GM21390 (cell line): ENCODE results near the gene MBD6.

Experiments used
- ATAC-seq: cut with Tn5 transposase; IDR thresholded peaks from one replicate; pipeline ENCODE4 v1.9.1; 2021; ENCODE audit not compliant: unreplicated experiment

MBD6 gene

GRCh38 chr12:57527184-57527583 lies 4.6 kb downstream of the MBD6 start:
- ATAC-seq = no peak

DNA sequence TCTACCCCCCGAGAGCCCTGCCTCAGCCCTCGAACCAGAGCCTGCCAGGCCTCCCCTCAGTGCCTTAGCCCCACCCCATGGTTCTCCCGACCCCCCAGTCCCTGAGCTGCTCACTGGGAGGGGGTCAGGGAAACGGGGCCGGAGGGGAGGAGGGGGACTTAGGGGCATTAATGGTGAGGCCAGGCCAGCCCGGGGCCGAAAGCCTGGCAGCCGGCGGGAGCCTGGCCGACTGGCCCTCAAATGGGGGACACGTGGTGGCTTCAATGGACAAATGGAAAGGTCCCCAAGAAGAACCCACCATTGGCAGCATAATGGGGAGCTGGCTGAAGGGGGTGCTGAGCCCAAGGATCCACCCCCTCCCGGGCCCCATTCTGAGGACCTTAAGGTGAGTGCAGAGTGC lies 5.6 kb downstream of the MBD6 start:
- no peak for ATAC-seq

DNA sequence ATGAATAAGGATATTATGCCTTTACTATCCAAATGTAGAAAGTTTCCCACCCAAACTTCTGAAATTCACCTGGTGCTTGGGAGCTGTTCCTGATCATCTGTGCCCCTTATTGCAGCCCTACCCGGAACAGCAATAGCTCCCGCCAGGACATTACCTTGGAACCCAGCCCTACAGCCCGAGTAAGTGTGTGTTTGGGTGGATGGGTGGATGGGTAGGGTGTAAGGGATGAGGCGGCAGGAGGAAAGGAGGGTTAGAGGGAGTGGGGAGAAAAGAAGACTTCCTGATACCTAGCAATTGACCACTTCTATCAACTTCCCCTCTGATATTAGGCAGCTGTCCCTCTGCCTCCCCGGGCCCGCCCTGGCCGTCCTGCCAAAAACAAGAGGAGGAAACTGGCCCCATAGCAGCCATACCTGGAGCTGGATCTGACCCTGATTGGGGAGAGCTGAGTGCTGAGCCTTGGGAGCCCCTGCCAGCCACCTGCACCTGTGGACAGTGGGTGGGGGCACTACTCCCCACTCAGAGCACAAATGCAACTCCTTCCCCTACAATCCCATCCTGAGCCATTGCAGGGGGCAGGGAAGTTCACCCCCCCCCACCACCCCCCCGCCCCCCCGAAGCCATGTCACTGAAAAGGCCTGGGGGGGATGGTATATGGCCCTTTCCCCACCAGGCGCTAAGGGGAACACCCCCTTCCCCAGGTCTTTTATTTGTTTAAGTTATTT lies 6.4 kb downstream of the MBD6 start:
- no peak for ATAC-seq

GRCh38 chr12:57529831-57530230 lies 7.2 kb downstream of the MBD6 start:
- no peak for ATAC-seq

DNA sequence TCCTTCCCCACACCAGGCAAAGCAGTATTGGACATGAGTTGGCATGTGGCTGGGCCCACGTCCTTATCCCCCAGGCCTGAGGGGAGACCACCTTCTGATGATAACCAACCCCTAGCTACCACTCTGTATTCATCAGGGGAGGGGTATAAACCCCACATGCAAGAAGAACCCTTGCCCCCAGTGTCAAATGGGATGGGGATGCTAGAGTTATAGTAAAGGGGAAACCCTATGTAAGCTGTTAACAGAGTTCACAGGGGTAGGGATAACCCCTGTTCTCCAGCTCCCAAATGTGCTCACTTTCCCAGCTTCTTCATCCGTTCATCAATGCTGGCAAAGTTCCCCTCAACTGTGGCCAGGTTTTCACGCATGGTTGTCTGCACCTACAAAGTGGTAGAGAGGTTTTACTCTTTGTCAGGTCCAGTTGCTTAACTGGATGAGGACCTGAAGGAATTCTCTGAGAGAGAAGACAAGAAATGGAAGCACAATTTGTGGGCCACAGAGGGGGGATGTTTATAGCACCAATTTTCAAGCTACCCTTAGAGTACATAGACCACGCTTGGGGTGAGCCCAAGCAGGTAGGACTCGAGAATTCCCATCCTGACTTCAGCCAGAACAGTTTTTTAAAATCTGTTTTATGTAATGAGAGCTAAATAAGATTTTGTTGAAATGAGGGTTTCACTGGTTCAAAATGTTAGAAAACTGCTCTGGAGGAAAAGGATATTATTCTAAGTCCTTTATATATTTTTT lies 7.9 kb downstream of the MBD6 start:
- no peak for ATAC-seq

GRCh38 chr12:57531836-57532235 lies 9.2 kb downstream of the MBD6 start:
- no peak for ATAC-seq

GRCh38 chr12:57533108-57533507 lies 10.5 kb downstream of the MBD6 start:
- no peak for ATAC-seq

- no peak for ATAC-seq
Observed at GRCh38 chr12:57534250-57534649, 11.6 kb downstream of the MBD6 start.

DNA sequence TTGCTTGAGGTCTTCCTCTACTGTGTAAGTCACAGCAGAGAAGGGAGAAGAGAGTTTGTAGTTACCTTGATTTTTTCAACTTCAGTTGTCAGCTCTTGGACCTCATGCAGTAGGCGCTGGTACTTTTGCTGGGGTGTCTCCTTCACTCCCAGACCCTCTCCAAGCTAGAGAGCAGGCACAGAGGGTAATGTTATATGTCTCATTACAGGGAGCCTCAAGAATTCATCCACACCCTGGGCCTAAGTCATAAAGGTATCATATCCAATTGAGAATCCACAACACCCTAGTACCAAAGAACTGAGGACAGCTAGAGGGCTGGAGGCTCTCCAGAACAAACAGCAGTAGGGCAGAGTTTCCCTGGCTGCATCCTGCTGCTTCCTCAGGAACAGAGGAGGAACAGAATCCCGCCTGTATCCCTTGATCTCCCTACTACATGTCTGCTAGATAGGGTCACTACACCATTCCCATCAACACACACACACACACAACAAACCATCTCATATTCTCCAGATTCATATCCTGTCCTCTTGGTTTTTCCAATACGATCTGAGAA lies 12.4 kb downstream of the MBD6 start:
- ATAC-seq = no peak

DNA sequence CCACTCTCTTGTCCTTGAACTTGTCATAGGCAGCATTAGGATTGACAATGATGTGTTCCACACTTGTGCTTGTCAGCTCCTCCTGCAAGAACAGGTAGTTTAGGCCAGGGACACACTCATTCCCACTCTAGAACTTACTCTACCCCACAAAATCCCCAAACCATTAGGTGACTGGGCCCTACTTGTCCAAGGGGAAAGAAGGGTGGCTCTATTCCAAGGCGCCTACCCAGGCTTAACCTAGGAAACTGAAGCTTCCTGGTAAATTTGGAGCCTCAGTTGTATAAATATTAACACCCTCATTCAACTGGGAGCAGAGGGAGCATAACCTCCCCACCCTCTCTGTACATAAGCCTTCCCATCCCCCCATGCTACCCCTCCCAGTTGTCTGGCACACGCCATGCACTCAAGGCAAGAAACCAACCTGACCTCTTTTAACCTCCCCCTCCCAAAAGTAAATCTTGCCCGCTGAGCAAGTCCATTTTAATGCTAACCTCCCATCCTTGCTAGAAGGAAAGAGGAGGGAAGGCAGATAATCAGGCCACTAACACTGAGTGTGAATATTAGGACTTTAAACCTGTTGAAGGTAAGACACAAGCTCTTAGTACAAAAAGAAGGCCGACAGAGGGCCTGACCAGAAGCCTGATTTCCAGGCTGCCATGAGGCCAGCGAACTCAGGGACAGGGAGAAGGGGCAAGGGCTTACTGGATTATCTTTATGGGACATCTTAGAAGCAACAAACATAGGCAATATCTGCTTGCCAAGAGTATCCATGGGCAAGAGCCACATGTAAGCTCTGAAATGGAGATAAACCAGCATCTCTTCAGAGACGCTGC lies 13.4 kb downstream of the MBD6 start:
- ATAC-seq = no peak

- ATAC-seq = no peak
Observed at GRCh38 chr12:57536597-57536942, 13.9 kb downstream of the MBD6 start.

GRCh38 chr12:57539134-57539768 lies 16.6 kb downstream of the MBD6 start:
- no peak for ATAC-seq

DNA sequence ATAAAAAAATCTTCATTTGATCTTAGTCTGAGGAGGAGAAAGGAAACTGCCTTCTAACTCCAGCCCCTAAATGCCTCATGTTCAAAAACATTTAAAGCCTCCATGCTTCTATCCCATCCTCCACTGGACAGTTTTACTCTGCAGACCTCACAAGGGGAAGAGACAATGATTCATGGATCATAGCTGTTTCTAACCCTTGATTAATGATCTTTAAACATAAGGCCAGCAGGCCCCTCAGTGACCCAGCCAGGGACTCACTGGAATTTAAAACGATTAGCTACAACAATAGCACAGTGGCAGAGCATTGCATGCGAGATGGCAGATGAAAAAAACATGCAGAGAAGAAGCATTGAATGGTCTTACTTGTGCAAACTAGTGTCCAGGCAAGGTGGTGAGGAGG lies 18.4 kb downstream of the MBD6 start:
- ATAC-seq = no peak

GRCh38 chr12:57541717-57542116 lies 19.1 kb downstream of the MBD6 start:
- ATAC-seq = no peak

DNA sequence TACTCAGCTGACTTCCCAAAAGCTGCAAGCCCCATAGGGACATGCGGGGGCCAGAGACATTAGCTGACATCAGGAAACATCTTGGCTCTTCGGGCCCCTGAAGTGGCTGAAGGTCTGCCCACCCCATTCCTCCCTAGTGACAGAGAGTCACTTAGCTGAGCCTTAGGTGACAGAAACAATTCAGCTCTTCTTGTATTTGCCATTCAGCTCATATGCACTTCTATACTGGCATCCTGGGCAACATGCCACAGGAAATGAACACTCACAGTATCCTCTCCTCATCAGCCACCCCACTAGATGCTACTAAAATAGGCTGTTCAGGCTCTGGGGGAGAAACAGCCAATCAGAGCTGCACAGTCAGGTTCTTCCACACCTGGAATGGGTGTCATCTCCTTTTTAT lies 21.0 kb downstream of the MBD6 start:
- ATAC-seq = no peak

DNA sequence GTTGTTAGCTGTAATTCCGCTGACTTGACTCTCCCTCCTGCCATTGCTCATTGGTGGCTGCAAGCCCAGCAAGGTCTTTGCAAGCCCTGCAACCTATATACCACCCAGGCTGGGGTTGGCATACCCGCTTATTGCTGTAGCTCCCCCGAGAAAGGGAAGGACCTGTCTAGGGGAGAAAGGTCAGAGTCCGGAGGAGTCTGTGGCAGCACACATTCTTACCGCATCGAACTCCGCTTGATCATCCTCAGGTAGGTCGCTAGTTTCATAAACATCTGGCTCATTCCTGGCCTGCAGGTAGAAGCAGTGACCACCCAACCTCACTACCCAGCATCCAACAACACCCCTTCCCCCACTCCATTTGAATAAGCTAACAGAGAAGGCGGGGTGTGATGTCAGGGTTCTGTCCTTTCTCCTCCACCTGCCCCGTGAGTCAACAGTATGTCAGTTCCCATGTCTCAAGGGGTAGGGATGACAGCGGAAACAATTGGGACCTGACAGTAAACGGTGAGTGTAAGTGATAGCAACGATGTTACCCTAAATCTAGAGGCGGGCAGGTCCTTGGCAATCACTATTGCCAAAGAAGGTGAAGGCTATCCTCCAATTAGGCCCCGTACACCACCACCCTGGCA lies 23.3 kb downstream of the MBD6 start:
- ATAC-seq = no peak

DNA sequence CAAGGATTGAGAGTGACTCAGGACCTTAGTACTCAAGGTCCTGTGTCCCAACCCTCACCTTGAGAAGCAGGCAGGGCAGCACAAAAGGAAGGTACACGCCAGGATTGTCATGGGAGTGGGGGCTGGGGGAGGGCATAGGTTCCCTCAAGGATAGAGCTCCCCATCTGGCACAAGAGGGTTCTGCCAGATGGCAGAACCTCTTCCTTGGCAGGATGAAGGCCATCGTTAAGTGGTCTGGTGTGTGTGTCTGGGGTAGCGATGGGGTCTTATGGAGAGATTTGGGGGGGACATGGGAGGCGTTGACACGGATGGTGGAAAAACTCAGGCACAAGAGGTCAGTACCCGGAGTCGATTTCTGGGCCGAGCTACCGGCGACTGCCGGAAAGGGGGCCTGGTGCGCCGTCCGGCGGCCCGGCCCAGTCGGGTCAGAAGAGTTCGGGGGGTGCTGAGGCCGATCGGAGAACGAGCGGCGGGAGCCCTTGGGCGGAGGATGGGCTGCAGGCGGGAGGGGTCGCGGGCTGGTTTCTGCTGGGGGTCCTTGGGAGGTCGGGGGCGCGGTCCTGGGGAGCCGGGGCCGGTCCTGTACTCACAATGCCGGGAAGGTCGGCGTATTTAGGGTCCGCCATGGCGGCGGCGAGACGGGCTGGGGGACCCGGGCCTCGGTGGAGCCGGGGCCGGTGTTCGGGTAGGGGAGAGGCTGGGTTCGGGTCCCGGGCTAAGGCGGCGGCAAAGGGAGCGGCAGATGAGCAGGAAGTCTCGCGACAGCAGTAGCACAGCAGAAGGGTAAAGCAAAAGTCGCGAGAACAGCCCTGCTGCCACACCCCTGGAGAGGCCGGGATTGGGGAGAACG lies 24.0 kb downstream of the MBD6 start, which contains the start of gene DCTN2:
DCTN2 (minus strand) TSS at position 755 of the 850 bp plus-strand sequence; CDS start at position 626, 129 bp downstream.
- peak; percentile 98 for ATAC-seq

DNA sequence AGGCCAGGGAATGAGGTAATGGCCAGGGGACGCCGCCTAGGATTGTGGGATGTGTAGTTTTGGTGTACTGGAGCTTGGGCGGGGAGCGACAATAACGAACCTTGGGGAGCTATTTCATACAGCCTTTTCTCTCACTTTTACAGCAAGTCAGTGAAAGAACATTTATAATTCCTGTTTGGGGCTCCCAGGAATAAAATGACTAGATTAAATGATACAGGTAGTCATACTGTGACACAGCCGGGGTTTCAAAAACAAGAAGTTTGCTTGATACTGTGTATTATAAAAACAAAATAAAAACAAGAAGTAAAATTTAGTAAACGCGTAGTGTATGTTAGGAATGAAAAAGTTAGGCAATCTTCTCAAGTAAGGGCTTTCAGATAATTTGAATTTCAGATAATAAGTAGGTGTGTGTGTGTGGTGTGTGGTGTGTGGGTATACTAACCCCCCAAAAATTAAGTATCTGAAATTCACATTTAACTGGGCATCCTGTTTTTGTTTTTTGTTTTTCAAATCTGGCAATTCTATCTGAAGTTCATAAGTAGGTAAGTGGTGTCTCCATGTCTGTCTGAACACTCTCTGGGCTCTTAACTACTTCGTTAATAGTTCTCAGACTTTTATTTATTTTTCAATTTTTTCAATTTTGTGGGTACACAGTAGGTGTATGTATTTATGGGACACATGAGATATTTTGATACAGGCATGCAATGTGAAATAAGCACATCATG lies 24.8 kb downstream of the MBD6 start:
- ATAC-seq = no peak

GRCh38 chr12:57548013-57548315 lies 25.3 kb downstream of the MBD6 start:
- ATAC-seq = no peak
